HG02588 (cell line): Measurements from ENCODE around the gene BLTP3A.
"Not testable (repeated sequence)": the region's sequence is repeated elsewhere in the genome, so short reads cannot be mapped to it uniquely, and the experiment has no call there.

Experiments used
- ATAC-seq: cut with Tn5 transposase; IDR thresholded peaks from one replicate; pipeline ENCODE4 v1.9.1; 2021; ENCODE audit warnings: mild to moderate bottlenecking, moderate library complexity; ENCODE audit not compliant: unreplicated experiment

Gene BLTP3A

GRCh38 chr6:34791701-34792604 is at the start of gene BLTP3A:
Gene BLTP3A (plus strand): TSS chr6:34792083. CDS start chr6:34792251, 168 bp downstream.
- ATAC-seq = peak; percentile 82

GRCh38 chr6:34742094-34742493 is 49.8 kb upstream of the BLTP3A start:
- no peak for ATAC-seq

GRCh38 chr6:34743625-34744293 is 48.1 kb upstream of the BLTP3A start:
- no peak for ATAC-seq

GRCh38 chr6:34744294-34744647 is 47.6 kb upstream of the BLTP3A start:
- ATAC-seq = not testable (repeated sequence)

- no peak for ATAC-seq
These were observed 46.4 kb upstream of the BLTP3A start for GRCh38 chr6:34745277-34746103.

GRCh38 chr6:34746104-34746846 is 45.6 kb upstream of the BLTP3A start:
- no peak for ATAC-seq

GRCh38 chr6:34748757-34749156 is 43.1 kb upstream of the BLTP3A start:
- no peak for ATAC-seq

- ATAC-seq = not testable (repeated sequence)
These were observed 35.4 kb upstream of the BLTP3A start for GRCh38 chr6:34756513-34756856.

GRCh38 chr6:34757687-34758274 is 34.1 kb upstream of the BLTP3A start:
- ATAC-seq = no peak

GRCh38 chr6:34760108-34760507 is 31.8 kb upstream of the BLTP3A start:
- ATAC-seq = no peak

GRCh38 chr6:34761681-34762080 is 30.2 kb upstream of the BLTP3A start:
- ATAC-seq = not testable (repeated sequence)

GRCh38 chr6:34768148-34768547 is 23.7 kb upstream of the BLTP3A start:
- ATAC-seq = no peak

GRCh38 chr6:34771727-34772126 is 20.2 kb upstream of the BLTP3A start:
- no peak for ATAC-seq

- ATAC-seq = no peak
These were observed 18.9 kb upstream of the BLTP3A start for GRCh38 chr6:34772940-34773339.

GRCh38 chr6:34773916-34774315 is 18.0 kb upstream of the BLTP3A start:
- no peak for ATAC-seq

- ATAC-seq = no peak
These were observed 16.9 kb upstream of the BLTP3A start for GRCh38 chr6:34774967-34775366.

- not testable (repeated sequence) for ATAC-seq
These were observed 6.5 kb upstream of the BLTP3A start for GRCh38 chr6:34785375-34785774.

- not testable (repeated sequence) for ATAC-seq
These were observed 4.7 kb upstream of the BLTP3A start for GRCh38 chr6:34787152-34787551.

GRCh38 chr6:34788111-34788510 is 3.8 kb upstream of the BLTP3A start:
- no peak for ATAC-seq

GRCh38 chr6:34791164-34791700 is 651 bp upstream of the BLTP3A start:
- peak; percentile 36 for ATAC-seq
